ENCODE results near the gene OBSCN.

OBSCN gene, protein sequence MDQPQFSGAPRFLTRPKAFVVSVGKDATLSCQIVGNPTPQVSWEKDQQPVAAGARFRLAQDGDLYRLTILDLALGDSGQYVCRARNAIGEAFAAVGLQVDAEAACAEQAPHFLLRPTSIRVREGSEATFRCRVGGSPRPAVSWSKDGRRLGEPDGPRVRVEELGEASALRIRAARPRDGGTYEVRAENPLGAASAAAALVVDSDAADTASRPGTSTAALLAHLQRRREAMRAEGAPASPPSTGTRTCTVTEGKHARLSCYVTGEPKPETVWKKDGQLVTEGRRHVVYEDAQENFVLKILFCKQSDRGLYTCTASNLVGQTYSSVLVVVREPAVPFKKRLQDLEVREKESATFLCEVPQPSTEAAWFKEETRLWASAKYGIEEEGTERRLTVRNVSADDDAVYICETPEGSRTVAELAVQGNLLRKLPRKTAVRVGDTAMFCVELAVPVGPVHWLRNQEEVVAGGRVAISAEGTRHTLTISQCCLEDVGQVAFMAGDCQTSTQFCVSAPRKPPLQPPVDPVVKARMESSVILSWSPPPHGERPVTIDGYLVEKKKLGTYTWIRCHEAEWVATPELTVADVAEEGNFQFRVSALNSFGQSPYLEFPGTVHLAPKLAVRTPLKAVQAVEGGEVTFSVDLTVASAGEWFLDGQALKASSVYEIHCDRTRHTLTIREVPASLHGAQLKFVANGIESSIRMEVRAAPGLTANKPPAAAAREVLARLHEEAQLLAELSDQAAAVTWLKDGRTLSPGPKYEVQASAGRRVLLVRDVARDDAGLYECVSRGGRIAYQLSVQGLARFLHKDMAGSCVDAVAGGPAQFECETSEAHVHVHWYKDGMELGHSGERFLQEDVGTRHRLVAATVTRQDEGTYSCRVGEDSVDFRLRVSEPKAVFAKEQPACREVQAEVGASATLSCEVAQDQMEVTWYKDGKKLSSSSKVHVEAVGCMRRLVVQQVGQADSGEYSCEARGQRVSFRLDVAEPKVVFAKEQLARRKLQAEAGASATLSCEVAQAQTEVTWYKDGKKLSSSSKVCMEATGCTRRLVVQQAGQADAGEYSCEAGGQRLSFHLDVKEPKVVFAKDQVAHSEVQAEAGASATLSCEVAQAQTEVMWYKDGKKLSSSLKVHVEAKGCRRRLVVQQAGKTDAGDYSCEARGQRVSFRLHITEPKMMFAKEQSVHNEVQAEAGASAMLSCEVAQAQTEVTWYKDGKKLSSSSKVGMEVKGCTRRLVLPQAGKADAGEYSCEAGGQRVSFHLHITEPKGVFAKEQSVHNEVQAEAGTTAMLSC (N-terminal part only)

DNA sequence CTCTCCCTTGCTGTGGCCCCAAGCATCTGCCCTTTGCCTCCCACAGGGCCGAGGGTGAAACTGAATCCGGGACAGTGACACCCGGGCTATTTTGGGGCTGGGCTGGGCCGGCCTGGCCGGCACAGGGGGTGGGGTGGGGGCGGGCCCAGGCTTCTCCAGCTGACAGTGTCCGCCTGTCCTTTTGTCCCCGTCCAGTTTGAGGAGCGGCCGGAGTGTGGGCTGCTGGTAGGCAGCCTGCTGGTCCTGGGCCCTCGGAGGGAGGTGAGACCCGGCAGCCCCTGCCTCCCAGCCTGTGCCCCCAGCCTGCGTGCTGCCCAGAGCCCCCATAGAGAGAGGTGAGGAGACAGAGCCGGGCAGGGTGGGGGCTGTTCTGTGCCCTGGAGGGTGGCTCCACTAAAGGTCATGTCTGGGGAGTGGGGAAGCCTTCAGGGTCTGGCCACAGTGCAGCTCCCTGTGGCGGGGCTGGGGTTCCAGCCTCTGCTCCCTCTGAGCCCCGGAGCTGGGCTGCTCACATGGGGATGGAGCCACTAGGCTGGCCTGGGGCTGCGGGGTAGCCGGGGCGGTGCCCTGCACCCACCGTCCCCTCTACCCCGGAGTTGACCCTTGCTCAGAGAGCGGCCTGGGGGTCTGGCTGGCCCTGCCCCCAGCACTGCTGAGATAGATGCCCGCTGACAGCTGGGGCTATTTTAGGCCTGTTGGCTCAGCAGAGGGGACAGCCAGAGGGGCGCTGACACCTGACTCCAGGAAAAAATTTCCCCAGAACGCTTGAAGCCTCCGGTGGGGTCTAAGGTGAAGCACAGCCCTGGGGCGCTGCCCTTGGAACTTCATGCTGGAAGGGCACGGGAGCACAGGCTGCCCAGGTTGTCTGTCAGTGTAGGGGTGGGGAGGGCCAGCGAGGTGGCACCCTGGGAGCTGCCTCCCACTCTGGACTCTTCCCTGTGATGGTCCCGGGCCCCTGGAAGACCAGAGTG, at the start of gene OBSCN:
Gene OBSCN (plus strand): TSS at position 194 of the 971 bp plus-strand sequence. CDS start 3,740 bp downstream, outside the sequence.
- no peak for DNase-seq

DNA sequence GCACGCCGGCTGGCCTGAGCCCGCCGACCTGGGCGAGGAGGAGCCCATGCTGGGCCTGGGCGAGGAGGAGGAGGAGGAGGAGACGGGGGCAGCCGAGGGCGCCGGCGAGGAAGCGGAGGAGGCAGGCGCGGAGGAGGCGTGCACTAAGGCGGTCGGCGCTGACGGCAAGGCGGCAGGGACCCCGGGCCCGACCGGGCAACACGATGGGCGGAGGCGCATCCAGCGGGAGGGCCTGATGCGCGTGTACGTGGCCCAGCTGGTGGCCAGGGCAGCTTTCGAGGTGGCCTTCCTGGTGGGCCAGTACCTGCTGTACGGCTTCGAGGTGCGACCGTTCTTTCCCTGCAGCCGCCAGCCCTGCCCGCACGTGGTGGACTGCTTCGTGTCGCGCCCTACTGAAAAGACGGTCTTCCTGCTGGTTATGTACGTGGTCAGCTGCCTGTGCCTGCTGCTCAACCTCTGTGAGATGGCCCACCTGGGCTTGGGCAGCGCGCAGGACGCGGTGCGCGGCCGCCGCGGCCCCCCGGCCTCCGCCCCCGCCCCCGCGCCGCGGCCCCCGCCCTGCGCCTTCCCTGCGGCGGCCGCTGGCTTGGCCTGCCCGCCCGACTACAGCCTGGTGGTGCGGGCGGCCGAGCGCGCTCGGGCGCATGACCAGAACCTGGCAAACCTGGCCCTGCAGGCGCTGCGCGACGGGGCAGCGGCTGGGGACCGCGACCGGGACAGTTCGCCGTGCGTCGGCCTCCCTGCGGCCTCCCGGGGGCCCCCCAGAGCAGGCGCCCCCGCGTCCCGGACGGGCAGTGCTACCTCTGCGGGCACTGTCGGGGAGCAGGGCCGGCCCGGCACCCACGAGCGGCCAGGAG, 49.5 kb upstream of the OBSCN start:
- no peak for DNase-seq

DNA sequence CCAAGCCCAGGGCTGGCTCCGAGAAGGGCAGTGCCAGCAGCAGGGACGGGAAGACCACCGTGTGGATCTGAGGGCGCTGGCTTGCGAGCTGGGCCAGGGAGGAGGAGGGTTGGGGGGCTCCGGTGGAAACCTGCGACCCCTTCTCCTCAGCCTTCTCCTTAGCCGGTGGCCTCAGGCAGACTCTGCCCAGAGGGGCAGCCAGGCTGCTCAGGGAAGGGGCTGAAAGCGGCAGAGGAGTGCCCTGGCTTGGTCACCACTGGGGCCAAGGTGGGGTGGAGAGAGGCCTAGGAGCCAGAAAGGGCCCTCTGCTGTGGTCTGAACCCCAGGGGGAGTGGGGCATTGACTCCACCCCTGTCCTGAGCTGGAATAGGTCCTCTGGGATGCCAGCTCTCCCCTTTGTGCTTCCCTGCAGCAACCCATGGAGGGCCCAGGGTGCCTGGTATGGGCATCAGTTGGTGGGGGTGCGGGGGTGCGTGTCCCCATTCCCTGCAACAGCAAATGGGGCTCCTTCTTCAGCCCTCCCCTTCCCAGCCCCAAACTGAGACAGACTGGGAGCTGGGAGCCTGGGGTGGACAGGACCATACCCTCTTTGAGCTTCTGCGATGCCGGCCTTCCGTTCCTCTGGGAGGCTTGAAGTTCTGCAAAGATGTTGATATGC, 48.7 kb upstream of the OBSCN start:
- DNase-seq = no peak

DNA sequence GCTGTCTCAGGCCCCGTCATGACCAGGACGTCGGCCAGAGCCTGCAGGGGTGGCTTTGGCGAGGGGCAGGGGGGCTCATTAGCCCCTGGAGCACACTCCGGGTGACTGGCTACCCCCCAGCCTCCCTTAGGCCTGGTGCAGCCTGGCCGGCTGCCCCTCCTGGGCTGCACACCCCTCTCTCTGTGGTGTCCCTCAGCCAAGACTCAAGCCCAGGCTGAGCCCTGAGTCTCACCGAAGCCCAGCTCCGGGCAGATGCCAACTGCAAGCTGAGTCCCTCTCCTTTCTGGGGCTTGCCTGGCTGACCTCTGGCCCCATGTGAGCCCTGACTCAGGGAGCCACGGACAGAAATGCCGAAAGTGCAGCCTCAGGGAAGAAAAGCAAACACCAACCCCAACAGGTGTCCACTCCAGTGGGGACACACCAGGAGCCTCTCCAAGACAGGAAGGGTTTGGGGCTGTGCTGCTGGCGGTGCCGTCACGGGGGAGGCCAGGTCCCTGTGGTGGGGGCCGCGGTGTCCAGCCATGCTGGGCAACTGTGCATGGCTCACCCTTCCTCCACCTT, 47.6 kb upstream of the OBSCN start:
- no peak for DNase-seq

DNA sequence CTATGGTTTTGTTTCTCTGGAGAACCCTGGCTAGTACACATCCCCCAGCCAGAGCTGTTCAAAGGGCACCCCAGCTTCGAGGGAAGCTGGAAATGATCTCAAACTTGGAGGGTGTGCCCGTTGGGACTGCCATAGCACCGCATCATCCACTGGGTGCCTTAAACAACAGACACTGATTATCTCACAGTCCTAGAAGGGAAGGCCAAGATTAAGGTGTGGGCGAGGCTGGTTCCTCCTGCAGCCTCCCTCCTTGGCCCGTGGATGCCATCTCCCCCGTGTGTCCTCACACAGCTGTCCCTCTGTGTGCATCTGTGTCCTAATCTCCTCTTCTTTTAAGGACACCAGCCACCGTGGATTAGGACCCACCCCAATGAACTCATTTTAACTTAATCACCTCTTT, 46.5 kb upstream of the OBSCN start:
- DNase-seq = no peak

DNA sequence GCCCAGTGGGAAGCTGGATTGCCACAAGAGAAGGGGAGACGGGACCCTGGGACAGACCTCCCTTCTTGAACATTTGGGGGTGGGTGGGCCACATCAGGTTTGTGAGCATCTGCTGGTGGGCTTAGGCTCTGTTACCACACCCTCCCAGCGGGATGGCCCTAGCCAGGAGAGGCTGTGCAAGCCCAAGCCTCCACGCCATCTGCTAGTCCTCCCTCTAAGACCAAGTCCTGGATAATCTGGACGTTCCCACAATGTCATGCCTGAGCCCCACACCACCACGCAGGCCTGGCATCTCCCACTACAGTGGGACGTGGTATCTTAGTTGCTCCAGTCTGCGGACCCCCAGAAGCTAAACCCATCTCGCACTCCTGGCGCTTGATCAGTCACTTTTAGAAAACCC, 46.0 kb upstream of the OBSCN start:
- DNase-seq = no peak

DNA sequence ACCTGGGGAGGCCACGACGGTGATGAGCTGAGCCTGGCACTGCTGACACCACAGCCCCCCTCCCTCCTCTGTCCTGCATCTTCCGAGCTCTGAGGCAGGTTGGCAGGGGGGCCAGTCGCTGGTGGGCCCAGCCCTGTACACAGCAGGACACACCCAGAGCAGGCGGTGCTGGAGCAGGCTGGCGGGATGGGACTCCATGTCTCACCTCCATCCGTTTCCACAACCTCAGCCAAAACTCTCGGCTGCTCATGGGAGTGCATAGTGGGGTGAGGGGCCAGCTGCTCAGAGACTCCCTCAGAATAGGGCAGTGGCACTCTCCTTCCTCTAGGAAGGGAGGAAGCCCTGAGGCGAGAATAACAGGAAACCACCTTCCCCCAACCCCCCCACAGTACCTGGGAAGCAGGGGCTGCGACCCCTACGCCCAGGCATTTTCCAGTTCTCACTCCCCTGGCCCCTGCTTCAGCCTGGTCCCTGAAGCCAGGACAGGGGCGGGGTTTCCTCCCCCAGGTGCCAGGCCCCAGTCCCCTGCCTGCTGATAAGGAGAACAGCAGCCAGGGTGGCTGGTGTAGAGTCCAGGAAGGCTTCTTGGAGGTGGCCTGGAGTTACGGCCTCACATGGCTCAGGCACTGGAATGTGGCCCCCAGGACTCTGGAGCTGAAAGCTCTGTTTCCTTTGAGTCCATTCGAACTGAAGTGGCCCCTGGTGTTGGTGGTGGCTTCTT, 45.4 kb upstream of the OBSCN start:
- no peak for DNase-seq

DNA sequence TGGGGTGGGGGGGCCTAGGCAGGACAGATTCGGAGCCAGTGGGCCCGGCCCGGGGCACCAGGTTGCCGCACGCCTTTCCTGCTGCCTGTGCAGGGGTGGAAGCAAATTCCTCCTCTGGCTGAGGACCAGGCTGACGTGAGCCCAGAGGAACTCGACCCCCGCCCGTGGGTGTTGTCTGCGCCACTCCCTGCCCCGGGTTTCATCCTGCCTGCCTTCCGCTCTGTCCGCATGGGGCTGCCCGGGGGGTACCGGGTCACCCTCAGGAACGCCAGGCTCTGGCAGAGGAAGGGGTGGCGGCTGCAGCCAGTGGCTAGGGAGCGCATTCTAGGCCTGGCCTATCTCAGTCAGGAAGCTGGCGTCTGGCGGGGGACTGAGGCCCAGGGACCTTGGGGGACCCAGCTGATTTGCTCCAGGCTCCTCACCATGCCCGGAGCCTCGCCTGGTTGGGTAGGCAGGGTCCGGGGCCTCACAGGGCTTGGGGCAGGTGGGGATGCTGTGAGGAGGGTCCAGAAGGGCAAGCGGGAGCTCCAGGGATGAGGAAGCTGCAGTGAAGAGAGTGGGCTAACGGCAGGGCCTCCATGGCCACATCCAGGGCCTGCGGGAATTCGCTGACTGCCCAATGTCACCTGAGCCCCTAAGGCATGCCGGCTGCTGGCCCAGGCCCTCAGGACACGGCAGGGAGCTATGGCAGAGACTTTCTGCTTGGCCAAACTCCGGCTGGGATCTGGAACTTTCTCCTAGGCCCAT, 44.7 kb upstream of the OBSCN start:
- DNase-seq = no peak

DNA sequence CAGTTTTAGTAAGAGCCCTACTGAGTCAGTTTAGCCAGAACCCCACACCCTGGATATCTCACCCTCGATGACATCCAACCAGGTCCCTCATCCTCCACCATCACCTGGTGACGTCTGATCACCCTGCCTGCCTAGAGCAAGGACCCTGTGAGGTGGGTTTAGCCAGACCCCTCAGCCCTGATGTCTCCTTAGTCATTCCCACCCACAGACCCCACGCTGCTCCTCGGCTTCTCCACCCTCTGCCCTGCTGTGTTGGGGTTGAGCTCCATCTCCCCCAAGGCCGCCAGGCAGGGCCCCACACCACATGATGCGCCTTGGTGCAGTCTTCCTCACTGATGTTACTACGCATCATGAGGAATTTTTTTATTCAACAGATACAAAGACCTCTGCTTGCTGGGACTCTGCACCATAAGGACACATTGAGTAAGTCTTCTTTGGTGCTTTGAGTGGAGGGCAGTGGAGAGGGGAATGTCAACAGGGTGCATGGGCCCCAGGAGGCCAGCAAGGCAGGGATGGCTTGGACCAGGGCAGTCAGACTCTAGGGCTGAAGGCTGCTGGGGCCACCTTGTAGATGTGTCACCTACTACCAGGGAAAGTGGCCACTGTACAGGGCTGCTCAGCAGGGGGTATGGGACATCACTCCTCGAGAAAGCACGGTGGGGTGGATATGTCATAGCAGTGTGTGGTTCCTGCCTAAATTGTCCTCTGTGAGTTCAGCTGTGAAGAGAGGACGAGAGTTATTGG, 43.9 kb upstream of the OBSCN start:
- DNase-seq = no peak

DNA sequence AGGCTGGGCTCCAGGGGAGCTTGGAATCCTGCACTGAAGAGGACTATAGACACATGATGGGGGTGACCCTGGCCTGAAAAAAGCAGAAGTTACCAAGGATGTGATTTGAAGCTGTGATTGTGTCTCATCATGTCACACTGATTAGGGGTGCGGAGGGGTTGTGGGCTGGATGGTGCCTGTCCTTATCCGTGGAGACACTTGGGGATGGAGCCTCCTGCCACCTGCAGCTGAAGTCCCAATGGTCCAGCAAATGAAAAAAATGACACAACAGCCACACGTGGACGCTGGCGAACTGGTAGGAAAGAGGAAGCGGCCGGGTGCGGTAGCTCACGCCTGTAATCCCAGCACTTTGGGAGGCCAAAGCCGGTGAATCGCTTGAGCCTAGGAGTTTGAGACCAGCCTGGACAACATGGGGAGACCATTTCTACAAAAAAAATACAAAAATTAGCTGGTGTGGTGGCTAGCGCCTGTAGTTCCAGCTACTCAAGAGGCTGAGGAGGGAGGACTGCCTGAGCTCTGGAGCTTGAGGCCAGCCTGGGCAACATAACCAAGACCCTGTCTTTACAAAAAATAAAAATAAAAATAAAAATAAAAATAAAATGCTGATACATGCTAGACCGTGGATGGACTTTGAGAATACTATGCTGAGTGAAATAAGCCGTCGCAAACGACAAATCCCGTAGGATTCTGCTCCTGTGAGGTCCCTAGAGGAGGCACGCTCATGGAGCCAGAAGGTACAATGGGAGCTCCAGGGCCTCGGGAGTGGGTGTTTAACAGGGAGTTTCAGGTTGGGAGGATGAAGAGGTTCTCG, 43.1 kb upstream of the OBSCN start:
- no peak for DNase-seq

DNA sequence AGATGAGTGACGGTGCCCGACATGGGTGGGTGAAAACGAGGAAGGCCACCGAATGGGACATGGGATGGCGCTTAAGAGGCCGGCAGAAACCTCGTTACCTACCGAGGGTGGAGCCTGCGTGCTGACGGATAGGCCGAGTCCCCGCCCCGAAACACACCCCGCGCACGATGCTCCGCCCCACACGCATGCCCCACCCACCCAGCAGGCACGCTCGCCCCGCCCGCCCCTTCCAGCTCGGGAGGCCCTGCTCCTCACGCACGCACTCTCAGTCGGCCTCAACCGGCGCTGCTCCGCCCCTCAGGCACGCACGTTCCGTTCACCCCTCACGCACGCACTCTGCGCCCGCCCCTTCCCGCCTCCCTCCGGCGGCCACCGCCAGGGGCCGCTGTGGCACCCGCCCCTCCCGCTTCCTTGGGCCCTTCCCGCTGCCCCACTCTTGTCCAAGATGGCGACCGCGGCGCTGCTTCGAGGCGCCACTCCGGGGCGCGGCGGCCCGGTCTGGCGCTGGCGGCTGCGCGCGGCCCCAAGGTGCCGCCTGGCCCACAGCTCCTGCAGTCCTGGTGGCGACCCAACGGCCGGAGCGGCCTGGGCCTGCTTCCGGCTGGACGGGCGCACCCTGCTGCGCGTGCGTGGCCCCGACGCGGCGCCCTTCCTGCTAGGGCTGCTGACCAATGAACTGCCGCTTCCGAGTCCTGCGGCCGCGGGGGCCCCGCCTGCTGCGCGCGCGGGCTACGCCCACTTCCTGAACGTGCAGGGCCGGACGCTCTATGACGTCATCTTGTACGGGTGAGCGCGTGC, 42.3 kb upstream of the OBSCN start, which contains the start of gene IBA57:
Gene IBA57 (plus strand): TSS at position 433 of the 798 bp plus-strand sequence. CDS start 13 bp downstream, at position 446.
- DNase-seq = peak; percentile 94

DNA sequence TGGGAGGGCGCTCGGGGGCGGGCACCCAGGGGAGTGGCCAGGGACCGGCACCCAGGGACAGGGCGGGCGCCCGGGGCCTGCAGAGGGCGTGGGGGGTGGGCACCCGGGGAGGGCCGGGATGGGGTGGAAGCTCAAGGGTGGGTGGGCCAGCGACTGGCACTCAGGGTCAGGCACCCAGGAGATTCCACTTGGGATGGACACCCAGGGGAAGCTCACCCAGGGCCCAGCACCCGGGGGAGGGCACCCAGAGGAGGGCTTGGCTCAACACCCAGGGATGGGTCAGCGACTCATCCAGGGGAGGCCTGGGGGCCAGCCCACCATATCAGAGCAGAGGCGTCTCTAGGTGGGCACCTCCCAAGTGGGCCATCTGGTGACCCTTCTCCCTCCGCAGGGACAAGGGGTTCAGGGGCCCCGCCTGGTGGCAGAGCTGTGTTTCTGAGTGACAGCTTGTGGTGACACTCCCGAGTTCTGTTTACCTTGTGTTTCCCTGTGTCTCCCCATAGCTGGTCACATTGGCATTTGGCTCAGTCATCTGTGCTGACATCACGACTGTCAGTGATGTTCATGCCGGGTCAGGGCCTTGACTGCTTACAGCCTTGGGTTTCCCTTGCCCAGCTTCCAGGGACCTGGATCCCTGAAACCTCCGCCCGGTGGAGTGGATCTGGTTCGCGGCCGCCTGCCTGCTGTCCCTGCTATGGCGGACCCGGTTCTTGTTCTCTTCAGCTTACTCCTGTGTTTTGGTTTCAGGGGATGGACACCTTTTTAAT, 41.5 kb upstream of the OBSCN start:
- peak; percentile 63 for DNase-seq

DNA sequence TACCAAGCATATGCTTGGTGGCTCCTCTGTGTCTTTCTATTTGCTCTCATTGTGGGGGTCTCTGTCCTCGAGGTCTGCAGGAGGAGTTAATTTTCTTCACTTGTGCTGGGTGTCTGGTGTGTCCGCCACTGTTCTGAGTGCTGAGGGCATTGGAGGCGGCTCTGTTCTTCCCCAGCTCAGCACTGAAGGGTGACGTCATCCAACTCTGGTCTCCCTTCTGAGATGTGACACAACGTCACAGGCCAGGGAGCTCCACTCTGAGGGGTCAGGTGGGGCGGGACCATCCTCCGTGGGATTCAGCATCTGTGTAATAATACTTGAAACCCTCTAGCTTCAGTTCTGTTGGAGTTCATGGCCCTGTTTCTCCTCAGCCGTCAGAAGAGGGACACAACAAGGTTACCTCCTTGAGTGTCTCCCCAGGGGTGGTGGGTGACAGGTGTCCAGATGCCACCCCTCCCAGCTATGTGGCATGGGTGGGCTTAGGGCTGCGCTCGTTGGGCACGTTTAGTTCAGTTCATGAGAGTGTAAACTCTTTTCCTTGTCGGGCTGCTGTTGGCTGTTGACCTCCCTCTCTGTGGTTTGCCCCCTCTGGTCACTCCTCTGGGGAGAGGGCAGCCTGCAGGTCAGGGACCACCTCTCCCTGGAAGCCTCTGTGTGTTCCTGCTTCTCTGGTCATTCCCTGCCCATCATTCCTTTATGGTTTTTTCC, 39.1 kb upstream of the OBSCN start:
- no peak for DNase-seq

DNA sequence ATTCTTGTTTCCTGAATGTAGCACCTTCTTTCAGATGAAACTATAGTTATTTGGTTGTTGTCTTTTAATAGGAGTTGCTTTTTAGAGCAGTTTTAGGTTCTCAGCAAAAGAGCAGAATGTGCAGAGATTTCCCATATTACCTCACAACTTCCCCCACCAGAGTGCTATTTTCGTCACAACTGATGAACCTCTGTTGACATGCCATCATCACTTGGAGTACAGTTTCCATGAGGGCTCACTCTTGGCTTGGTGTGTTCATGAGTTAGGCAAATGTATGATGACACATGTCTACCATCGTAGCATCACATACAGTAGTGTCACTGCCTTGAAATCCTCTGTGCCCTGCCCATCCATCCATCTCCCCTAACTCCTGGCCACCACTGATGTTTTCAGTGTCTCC, 38.5 kb upstream of the OBSCN start:
- DNase-seq = no peak

Measured in NCI-H1694 (cell line).